Measurements from ENCODE around the gene EPB41L2.
"Not testable (repeated sequence)": the region's sequence is repeated elsewhere in the genome, so short reads cannot be mapped to it uniquely, and the experiment has no call there.

The EPB41L2 gene

DNA sequence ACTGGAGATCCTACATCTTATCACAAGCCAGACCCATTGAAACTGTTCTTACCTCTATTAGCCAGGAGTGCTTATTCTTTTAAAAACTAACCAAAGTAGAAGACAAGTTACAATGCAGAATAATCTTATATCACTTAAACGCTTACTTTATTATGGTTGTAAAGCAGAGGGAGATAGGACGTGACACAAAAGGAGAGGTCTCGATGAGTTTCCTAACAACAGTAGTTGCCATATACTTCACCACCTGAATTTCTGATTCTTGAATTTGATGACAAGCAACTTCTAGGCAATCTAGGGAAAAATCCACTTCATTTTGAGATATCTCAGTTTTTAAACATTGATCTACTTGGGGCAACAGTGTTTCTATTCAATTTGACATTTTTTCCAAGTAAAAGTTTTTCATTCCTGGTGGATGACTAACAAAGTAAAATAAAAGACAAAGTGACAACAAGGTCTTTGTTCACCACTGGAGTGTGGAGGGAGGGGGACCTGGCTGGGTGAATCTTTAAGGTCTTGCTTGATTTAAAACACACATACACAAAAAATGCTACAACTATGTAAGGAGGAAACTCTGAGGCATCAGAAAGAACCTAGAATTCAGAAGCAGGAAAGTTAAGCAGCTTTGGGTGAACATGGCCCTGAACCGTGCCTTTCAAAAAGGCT is 125.0 kb downstream of the EPB41L2 start:
- no peak for DNase-seq

DNA sequence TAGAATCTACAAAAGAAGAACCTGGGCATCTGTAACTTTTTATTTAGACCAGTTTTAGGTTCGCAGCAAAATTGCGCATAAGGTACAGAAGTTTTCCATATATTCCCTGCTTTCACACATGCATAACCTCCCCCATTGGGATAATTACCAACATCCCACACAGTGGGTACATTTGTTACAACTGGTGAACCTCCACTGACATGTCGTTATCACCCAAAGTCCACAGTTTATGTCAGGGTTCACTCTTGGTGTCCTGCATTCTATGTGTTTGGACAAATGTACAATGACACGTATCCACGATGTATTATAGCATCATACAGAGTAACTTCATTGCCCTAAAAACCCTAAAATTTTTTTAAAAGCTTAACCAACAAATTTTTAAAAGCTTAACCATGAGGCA is 126.1 kb downstream of the EPB41L2 start:
- no peak for DNase-seq

DNA sequence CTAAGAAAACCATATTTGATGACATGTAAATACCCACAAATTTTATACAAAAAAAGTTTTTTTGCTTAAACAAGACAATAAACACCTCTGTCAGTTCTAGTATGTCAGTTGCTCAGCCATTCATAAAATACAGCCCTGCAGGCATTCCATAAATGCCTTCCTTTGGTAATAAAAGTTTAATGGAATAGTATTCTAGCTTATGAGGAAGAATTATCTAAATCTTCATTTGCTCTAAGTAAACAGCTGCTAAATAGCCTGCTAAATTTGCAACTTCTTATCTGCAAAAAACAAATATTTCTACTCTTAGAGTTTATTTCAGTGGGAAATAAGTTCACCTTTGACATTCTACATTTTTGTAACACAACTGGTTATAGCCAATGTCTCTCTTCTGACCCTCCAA is 127.1 kb downstream of the EPB41L2 start:
- no peak for DNase-seq

DNA sequence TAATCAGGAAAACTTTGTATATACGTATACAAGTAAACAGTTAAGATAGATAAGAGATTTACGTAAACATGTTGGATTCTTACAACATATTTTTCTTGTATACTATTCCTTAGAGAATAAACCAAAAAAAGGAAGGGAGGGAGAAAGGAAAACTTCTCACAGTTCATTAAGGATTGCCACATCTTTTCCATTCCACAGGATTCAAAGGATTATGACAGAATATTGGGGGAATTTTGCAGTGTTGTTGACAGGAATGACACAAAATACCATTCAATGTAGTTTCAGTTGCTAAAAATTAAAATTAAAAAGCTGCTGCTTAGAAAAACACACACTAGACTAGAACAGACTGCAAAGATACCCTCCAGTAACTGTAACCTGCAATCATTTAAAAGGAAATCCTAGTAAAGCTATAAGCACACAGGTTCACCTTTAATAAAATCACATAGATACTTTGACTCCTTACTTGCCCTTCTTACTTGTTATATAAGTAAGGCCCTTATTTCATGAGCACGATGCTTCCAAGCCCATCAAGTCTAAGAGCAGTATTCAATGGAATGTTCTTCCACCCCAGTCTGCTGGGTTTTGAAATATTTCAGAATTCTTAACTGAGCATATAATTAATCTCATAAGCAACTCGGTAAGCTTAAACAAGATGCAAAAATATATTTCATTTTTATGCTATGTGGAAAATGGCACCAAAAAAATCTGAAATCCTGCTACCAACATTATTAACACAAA is 128.0 kb downstream of the EPB41L2 start:
- no peak for DNase-seq

DNA sequence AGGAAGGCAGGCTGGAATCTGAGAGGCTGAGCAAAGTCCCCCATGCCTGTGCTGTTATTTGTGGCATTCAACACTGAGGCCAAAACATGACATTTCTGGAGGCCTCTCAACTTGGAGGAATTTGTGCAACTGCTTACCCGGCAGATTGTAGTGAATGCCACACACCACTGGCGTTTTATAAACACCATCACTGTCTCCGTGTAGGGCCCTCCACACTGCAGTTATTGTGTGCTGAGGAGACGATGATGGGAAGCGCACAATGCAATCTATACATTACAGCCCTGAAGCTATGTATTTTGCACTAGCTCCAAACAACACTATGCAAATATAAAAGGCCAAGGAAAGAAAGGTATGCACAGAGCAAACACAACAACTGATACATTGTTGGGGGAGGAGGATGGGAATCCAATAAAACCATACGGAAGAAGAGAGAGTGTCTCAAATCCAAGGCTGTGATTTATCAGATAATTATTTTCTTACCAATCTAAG is 129.3 kb downstream of the EPB41L2 start:
- no peak for DNase-seq

DNA sequence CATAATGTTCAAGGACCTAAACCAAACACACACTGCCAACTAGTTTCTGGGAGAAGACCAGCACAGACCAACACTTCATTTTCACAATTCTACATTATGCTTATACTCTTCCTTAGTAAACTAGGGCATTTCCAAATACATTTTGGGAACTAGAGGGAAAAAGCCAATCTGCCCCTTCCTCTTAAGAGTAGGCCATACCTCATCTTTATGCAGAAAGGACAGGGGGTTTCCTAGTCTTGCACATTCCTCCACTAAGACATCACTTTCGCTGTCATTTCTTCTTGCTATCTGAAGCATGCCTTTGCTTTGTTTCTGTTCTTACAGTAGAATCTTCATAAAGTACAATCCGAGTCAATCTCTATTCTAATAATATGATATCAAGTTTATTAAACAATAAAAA is 130.1 kb downstream of the EPB41L2 start:
- no peak for DNase-seq

DNA sequence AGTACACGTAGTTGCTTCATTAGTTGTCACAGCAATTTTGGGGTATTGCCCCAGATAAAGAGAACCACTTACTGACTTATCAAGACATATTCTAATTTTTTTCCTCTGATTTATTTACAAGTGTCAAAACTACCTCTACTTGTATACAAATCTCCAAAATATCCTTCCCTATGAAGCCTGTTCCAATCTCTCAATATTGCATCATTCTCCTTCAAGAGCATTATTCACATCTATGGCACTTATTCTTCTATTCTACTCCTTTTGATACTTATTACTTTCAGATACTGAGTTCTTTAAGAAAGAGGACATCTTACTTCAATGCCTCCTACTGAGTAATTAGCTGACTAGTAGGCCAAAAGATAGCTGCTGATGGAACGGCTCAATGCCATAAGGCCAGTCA is 130.6 kb downstream of the EPB41L2 start:
- no peak for DNase-seq

DNA sequence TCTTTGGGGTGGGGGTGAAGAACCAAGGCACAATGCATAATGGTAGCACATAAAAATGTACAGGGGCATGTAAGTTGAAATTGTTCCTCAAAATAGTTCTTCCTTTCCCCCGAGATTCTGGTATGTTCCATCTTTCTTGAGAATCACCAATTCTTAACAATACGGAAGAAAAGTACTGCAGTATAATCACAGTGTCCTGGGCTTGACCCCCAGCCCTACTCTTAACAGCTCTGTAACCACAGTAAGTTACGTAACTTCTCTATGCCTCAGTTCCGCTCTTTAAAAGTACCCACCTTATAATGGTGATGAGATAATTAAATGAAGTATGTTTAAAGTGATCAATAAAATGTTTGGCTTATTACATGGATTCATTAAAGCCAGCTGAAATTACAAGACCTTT is 131.4 kb downstream of the EPB41L2 start:
- DNase-seq, result no peak

DNA sequence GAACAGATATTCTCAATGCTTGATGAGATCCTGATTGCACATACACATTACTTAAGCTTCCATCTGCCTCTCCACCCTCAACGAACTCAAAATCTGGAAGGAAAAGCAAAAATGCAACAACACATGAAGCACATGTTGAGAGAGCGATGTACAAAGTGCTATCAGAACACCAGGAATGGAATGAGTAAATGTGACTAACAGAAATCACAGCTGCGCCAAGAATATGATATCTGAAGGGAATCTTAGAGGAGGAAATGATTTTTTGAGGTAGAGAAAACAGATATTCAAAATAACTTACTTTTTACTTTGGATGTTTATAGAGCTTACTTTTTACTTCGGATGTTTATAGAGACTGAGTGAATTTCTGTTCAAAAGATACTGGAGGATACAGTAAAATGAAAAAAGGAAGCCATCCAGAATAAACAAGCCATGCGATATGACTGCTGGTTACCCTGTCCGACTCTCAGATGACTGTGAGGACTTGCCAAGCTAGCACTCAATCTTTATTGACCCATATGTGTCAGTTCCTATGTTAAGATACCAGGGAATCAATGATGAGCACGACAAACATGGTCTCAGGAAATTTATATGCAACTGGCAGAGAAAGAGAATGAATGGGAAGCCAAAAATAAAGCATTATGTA is 133.9 kb downstream of the EPB41L2 start:
- no peak for DNase-seq

DNA sequence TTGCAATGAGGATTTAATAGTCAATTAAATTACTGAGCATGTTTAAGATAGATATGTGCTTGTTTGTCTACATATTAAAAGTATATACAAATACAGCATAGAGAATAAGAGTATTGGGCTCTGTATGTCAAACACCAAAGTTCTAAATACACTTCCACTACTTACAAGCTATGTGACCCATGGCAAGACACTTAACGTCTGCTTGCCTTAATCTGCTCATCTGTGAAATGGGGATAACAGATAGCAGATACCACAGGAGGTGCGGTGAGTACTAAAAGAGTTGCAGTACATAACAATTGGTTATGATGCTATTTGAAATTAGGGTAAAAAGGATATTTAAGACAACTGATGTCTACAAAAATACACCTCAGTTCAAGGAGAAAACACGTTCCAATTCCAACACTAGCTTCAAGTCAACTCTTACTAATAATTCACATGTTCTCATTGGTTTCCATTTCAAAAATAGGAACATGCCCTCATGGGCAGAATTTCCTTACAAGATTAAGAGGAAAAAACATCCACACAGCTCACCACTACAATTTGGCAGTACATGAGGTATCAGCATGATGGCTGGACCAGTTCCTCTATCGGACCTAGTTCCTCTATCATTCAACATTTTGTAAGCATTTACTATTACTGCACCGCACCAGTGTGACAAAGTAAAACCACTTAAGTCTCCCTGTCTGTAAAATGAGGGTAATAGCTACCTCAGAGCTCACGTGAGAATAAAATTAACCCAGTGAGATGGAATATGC is 134.7 kb downstream of the EPB41L2 start:
- no peak for DNase-seq

DNA sequence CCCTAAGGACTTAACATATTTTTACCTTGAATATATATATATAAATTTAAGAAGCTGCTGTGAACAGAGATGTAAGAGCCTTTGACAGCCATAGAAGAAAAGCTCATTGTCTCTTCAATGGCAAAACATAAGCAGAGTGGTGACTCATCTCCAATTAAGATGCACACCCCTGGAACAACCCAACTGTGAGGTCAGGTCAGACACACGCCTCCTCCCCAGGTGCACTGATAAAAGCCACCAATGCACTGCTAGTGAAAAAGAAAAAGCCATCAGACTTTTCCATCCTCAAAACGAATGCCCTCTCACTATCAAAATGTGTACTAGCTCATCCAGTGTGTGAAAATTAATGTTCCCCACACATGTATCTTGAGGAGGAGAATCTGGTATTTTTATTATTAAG is 135.7 kb downstream of the EPB41L2 start:
- no peak for DNase-seq

DNA sequence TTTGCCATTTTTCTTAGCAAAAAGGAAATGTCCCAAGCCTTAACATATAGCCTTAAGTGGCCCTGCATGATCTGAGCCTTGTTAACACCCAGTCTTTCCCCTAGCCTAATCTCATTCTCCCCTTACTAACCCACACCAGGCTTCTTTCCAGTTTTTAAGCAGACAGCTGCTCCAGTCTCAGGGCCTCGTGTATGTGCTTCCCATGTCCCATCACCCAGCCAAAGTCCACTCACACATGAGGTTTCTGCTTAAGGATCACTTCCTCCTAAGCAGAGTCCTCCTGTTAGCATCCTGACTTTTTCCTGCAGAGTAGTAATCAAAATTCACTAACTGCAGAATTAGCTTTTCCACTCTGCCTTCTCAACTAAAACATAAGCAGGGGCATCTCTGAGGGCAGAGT is 139.7 kb downstream of the EPB41L2 start:
- DNase-seq, result no peak

DNA sequence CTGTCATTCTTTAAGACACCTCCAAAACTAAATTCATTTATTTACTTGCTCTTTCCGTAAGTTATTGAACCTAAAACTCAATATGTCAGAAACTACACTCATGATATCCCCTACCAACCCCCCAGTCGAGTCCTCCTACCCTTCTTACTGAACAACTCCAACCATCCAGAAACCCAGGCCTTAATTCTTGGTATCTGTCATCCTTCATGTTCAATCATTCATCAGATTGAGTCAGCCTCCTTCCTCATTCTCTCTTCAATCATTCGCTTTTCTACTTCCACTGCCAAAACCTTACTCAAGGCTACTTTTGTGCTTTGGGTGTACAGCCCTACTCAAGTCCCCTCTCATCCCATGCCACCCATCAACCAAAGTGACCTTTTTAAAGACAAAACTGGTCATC is 140.1 kb downstream of the EPB41L2 start:
- DNase-seq, result no peak

DNA sequence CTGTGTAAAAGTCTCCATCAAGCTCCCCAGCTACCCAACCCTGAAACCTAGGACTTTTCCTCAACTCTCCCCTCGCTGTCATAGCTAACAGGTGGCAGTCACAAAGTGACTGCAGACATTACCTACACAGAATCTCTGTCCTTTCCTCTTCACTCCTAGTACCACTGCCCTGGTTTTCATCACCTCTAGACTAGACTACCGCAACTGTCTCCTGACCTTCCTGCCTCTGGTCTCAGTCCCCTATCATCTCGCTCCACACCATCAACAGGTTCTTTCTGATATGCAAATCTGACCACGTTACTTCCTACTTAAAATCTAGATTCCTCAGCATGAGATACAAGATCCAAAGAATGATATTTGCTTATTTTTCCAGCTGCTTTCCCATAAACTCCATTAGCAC is 142.1 kb downstream of the EPB41L2 start:
- no peak for DNase-seq

DNA sequence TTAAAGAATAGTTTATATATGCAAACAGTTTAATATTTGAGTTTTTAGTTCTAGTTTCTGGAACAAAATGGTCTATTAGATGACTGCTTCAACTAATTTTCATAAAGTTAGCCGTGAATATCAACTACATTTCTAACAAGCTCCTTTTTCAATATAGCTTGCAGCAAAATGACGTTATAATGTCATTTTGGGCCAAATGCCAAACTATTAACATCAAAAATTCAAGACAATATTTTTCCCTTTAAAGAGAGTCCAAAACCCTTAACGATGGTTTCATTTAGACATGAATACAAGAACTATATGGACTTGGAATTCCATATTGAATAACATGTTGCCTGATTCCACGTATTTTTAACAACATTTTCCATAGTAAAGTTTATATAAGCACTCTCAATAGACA is 144.9 kb downstream of the EPB41L2 start:
- DNase-seq, result no peak

DNA sequence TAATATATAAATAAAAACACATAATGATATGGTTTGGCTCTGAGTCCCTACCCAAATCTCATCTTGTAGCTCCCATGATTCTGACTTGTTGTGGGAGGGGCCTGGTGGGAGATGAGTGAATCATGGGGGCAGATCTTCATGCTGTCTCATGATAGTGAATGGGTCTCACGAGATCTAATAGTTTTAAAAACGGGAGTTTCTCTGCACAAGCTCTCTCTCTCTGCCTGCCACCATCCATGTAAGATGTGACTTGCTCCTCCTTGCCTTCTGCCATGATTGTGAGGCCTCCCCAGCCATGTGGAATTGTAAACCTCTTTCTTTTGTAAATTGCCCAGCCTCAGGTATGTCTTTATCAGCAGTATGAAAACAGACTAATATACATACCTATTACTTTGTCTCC is 147.4 kb downstream of the EPB41L2 start:
- DNase-seq, result not testable (repeated sequence)

DNA sequence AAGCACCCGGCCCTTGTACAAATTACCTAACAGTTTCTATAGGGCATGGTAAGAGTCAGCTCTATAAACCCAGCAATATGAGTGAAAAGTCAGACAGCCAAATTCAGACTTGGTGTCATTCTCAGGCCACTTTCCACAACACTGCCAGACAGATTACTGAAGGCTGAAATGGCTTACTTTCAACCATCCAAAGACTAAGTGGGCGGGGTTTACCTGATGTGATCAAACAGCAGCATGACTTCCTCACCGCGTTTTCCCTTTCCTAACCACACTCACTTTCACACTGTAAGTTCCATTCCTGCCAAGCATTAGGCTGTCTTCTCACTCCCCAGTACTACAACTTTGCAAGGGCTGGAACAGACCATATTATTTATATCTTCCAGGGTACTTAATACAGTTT is 149.9 kb downstream of the EPB41L2 start:
- no peak for DNase-seq

DNA sequence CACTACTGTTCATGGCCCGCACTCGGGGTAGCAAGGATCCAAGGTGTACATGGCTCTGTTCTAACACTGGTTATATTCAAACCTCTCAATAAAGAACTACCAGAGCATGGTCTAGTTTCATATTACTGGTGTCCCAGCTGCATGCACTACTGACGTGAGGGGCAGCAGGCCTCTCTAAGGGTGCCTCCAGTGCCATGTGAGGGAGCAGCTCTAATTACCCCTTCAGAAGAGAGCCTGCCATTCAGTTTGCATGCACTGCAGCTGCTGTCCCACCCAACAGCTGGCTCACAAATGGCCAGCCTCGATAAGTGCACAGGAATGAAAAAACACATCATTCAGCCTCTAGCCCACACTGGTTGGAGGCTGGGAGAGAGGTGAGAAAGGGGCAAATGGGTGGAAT is 150.6 kb downstream of the EPB41L2 start:
- no peak for DNase-seq

DNA sequence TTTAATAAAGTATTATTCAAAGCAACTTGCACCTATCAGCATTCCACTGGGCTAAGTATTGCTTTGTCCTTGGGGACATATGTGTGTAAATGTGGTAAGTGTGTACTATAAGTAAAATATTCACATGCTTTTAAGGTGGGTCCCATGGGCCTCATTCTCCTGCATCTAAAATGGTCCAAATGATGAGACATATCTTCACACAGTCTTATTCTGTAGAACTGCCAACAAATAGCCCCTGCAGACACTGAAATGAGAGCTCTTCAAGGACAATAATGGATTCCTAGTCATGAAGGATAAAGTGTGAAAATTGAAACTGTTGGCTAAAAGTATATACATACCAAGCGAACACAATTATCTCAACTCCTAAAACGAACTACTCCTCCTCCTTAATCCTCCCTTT is 154.1 kb downstream of the EPB41L2 start:
- DNase-seq, result no peak

DNA sequence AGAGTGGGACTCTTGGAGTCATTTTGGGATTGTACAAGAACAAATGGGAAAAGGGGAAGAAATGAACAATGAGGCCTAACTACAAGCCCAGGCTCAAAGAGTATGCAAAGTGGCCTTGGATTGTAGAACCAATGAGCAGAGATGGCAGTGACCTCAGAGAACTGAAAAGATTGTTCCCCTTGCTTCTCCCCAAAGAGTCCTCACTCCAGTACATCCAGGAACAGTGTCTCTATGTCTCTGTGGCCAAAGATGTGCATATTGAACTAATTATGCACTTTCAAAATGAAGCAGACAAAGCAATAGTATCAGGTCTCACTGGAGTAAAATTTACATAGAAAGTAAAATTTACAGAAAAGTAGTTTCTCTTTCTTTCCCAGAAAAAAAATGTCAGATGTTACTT is 154.9 kb downstream of the EPB41L2 start:
- DNase-seq, result no peak

DNA sequence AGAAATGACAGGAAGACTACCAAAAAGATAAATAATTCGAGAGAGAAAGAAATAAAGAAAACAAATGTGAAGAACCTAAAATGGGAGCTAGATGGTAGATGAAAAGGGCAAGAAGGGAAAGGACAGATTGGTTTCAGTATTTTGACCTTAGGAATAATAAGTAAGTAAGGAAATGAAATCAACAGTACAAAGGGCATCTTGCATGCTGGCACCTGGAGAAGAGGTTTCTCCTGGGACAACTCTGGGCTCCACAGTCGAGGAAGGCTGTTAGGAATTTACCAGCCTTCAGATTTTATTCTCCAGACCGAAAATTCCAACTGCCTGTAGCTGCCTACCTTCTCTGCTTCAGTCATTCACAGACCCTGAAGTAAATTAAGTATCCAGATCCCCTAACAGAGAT is 155.4 kb downstream of the EPB41L2 start:
- no peak for DNase-seq

DNA sequence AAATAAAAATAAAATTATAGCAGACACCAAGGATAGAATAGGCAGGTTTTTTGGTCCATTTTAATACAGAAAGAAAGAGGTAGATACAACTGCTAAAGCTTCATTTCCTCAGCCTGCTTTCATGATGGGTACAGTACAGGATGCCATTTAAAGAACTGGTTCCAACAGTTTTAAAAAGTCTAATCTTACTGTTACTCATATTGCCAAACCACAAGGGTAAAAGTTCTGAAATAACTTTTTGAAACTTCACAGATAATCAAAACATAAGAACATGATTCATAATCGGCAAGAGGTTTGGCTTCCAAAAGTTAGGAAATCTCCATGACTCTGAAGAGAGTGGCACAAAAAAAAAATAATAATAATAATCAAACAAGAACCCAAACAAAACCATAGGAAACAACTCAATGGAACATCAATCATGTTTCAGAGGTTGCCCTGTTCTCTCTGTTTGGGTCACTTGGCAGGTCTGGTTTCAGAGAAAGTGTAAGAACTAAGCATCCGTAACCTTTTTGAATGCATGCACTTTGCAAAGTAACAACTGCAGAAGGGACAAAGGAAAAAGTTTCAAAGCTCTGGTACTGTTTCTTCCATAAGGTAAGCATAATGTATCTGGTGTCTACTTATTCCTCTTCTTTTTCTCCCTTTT is 156.2 kb downstream of the EPB41L2 start:
- no peak for DNase-seq

DNA sequence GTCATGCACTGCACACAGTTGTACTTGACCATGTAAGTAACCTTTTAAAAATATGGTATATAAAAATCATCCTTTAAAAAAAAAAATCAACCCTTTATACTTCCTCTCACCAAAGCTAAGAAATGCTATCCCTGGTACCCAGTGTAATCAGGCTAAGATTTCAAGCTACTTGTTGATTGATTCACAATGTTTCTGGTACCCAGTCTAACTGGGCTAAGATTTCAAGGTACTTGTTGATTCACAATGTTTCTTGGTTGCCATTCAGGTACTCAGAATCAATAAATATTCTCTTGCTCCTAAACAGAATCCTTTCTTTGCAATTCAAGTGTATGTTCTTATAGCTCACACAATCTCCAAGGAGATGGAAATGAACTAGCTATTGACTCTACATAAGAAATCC is 159.4 kb downstream of the EPB41L2 start:
- DNase-seq, result no peak

All from NCI-H187 treated with DMSO at 0.1 percent for 48 hours (cell line).